ENCODE measurements around the gene STT3A. TPM values are rescaled to one million over a fixed set of nuclear protein-coding genes. Genes with fewer than 3 reads are reported as not detected.

Gene STT3A
- total and polyA plus RNA-seq, 4 donors = 86.9 to 95.7 (median 94.9) TPM

DNA sequence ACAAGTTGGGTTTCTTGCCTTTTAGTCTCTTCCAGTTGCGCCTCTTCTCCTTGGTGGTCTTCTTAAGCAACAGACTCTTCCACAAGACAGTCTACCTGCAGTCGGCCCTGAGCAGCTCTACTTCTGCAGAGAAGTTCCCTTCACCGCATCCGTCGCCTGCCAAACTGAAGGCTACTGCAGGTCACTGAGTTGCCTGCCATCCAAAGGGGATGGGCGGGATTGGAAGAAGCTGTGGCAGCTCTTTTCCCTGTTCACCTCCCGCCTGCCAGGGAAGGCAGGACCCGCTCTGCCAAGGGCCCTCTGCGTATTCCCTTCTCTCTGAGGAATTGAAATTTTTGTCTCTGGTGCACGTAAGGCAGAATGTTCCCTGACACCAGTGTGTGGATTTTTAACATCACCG, 9.2 kb upstream of the STT3A start:
- peaks cover 49% of the 10 kb centered on the region for H3K36me3 ChIP-seq (ENCODE audit: control insufficient read depth, insufficient read depth, low read length)
- H3K27me3 ChIP-seq (ENCODE audit: control insufficient read depth, insufficient read depth, low read length) = no peaks in the 10 kb centered on the region

DNA sequence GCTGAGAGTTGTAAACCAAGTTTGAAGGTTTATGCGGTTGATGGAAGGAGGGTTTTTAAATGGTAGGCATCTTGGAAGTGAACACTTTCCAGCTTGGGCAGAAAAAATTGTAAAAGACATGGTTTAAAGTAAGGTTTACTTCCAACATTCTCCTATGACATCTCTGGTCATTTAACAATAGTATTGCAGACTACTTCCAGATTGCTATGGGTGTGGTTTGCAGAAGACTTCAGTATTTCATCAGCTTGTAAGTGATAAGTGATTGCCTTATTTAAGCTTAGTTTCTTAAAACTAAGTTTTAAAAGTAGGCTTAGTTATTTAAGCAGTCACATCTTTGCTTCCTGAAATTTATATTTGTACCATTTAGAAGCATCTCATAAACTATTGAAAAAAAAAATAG, 7.2 kb upstream of the STT3A start:
- Histone ChIP-seq H3K4me3 (ENCODE audit: low read depth, low read length) (no peak overlapping the region), H3K27me3 (ENCODE audit: control insufficient read depth, insufficient read depth, low read length) (no peaks in the 10 kb centered on the region), H3K27ac (ENCODE audit: low read depth, low read length) (no peak overlapping the region), H3K36me3 (ENCODE audit: control insufficient read depth, insufficient read depth, low read length) (peaks cover 31% of the 10 kb centered on the region), H3K9me3 (ENCODE audit: control insufficient read depth, insufficient read depth, low read length) (no peaks in the 10 kb centered on the region), H3K4me1 (ENCODE audit: control insufficient read depth, insufficient read depth, low read length) (no peaks in the 10 kb centered on the region)
- no peak for DNase-seq (ENCODE audit: low read depth in 4 of 6, low spot score in 6 of 6)
- no CpG with 5 or more reads among the region's 1 CpG for WGBS (ENCODE audit: insufficient coverage)

More for the DNA sequence above, 9.2 kb upstream of the STT3A start:
- Histone ChIP-seq H3K27ac (ENCODE audit: low read depth, low read length) (no peak overlapping the region), H3K4me3 (ENCODE audit: low read depth, low read length) (no peak overlapping the region), H3K4me1 (ENCODE audit: control insufficient read depth, insufficient read depth, low read length) (no peaks in the 10 kb centered on the region), H3K9me3 (ENCODE audit: control insufficient read depth, insufficient read depth, low read length) (no peaks in the 10 kb centered on the region)
- no peak for DNase-seq (ENCODE audit: low read depth in 4 of 6, low spot score in 6 of 6)
- 95% methylated on average over 10 of the region's 11 CpGs for WGBS (ENCODE audit: insufficient coverage)

DNA sequence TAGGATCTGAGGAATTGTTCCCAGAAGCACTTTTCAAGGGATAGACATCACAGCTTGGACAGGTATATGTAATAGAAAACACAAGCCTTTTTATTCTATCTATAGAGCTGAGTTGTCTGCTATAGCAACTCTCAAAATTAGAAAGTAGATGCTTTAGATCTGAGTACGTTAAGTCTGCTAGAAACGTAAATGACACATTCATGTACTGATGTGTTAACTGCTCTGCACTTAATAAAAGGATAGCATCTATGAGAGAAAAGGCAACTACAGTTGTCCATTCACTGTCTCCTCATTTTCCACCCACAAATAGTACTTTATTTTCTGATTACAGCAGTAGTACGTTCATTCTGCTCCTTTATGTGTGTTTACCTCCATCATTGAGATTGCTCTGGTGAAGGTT, 6.0 kb upstream of the STT3A start:
- WGBS (ENCODE audit: insufficient coverage) = no CpG with 5 or more reads among the region's 3 CpGs
- H3K4me3 ChIP-seq (ENCODE audit: low read depth, low read length) = no peak overlapping the region
- no peaks in the 10 kb centered on the region for H3K9me3 ChIP-seq (ENCODE audit: control insufficient read depth, insufficient read depth, low read length)
- H3K27me3 ChIP-seq (ENCODE audit: control insufficient read depth, insufficient read depth, low read length) = no peaks in the 10 kb centered on the region
- DNase-seq (ENCODE audit: low read depth in 4 of 6, low spot score in 6 of 6) = no peak
- no peak overlapping the region for H3K27ac ChIP-seq (ENCODE audit: low read depth, low read length)
- H3K4me1 ChIP-seq (ENCODE audit: control insufficient read depth, insufficient read depth, low read length) = peaks cover 6% of the 10 kb centered on the region
- peaks cover 24% of the 10 kb centered on the region for H3K36me3 ChIP-seq (ENCODE audit: control insufficient read depth, insufficient read depth, low read length)

DNA sequence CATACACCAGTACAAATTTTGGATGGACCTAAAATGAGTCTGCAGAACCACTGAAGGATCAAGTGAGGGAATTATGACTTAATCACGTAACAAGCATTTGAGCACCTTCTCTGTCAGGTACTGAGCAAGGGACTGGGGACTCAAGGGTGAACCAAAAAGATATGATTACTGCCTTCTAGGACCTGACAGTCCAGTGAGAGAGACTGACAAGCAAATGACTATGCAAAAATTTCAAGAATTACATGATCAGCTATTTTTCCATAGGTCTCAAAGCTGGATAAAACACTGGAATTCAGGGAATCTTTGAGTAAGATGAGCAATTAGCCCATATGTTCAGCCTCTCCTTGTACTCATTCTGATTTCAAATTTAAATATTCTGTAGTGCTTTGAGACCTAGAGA, 5.2 kb upstream of the STT3A start:
- H3K4me1 ChIP-seq (ENCODE audit: control insufficient read depth, insufficient read depth, low read length) = peaks cover 9% of the 10 kb centered on the region
- no peak for DNase-seq (ENCODE audit: low read depth in 4 of 6, low spot score in 6 of 6)
- H3K36me3 ChIP-seq (ENCODE audit: control insufficient read depth, insufficient read depth, low read length) = peaks cover 19% of the 10 kb centered on the region
- H3K27me3 ChIP-seq (ENCODE audit: control insufficient read depth, insufficient read depth, low read length) = no peaks in the 10 kb centered on the region
- H3K27ac ChIP-seq (ENCODE audit: low read depth, low read length) = no peak overlapping the region
- no peaks in the 10 kb centered on the region for H3K9me3 ChIP-seq (ENCODE audit: control insufficient read depth, insufficient read depth, low read length)
- no peak overlapping the region for H3K4me3 ChIP-seq (ENCODE audit: low read depth, low read length)
- WGBS (ENCODE audit: insufficient coverage) = 88% methylated on average over 1 of the region's 1 CpG

DNA sequence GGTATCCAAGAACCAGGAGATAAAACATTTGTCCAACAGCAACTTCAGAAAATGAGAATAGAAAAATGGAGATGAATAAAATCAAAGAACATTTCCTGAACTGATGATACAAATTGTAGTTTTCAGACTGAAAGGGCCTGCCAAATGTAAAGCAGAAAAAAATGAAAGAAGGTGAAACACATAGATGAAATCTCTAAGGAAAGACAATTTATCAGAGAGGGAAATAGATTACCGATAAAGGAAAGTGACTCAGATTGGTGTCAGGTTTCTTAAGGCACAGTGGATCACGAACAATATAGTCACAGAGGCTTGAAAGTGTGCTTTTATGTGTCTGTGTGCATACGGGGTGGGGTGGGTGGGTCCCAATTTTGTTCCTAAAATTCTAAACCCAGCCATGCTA, 4.1 kb upstream of the STT3A start:
- no peak for DNase-seq (ENCODE audit: low read depth in 4 of 6, low spot score in 6 of 6)
- Histone ChIP-seq H3K27ac (ENCODE audit: low read depth, low read length) (no peak overlapping the region), H3K9me3 (ENCODE audit: control insufficient read depth, insufficient read depth, low read length) (no peaks in the 10 kb centered on the region), H3K4me1 (ENCODE audit: control insufficient read depth, insufficient read depth, low read length) (peaks cover 12% of the 10 kb centered on the region), H3K36me3 (ENCODE audit: control insufficient read depth, insufficient read depth, low read length) (peaks cover 13% of the 10 kb centered on the region), H3K27me3 (ENCODE audit: control insufficient read depth, insufficient read depth, low read length) (no peaks in the 10 kb centered on the region), H3K4me3 (ENCODE audit: low read depth, low read length) (no peak overlapping the region)
- 75% methylated on average over 1 of the region's 3 CpGs for WGBS (ENCODE audit: insufficient coverage)

GRCh38 chr11:125591649-125592304, 875 bp upstream of the STT3A start:
- Histone ChIP-seq H3K4me3 (ENCODE audit: low read depth, low read length) (peak overlapping the region; percentile 98), H3K27ac (ENCODE audit: low read depth, low read length) (peak overlapping the region; percentile 96), H3K36me3 (ENCODE audit: control insufficient read depth, insufficient read depth, low read length) (no peaks in the 10 kb centered on the region), H3K27me3 (ENCODE audit: control insufficient read depth, insufficient read depth, low read length) (no peaks in the 10 kb centered on the region), H3K4me1 (ENCODE audit: control insufficient read depth, insufficient read depth, low read length) (peaks cover 17% of the 10 kb centered on the region), H3K9me3 (ENCODE audit: control insufficient read depth, insufficient read depth, low read length) (no peaks in the 10 kb centered on the region)
- WGBS (ENCODE audit: insufficient coverage) = 6% methylated on average over 21 of the region's 30 CpGs
- DNase-seq (ENCODE audit: low read depth in 4 of 6, low spot score in 6 of 6) = no peak

GRCh38 chr11:125593114-125593820, 615 bp downstream of the STT3A start:
- Histone ChIP-seq H3K9me3 (ENCODE audit: control insufficient read depth, insufficient read depth, low read length) (no peaks in the 10 kb centered on the region), H3K27me3 (ENCODE audit: control insufficient read depth, insufficient read depth, low read length) (no peaks in the 10 kb centered on the region), H3K4me1 (ENCODE audit: control insufficient read depth, insufficient read depth, low read length) (peaks cover 17% of the 10 kb centered on the region), H3K36me3 (ENCODE audit: control insufficient read depth, insufficient read depth, low read length) (no peaks in the 10 kb centered on the region), H3K27ac (ENCODE audit: low read depth, low read length) (peak overlapping the region; percentile 89), H3K4me3 (ENCODE audit: low read depth, low read length) (peak overlapping the region; percentile 98)
- DNase-seq (ENCODE audit: low read depth in 4 of 6, low spot score in 6 of 6) = peak in 1 of 6 donors; percentile 1
- WGBS (ENCODE audit: insufficient coverage) = 0% methylated on average over 11 of the region's 18 CpGs

- WGBS (ENCODE audit: insufficient coverage) = no CpG with 5 or more reads among the region's 3 CpGs
These were observed 2.3 kb downstream of the STT3A start for GRCh38 chr11:125594958-125595357.

DNA sequence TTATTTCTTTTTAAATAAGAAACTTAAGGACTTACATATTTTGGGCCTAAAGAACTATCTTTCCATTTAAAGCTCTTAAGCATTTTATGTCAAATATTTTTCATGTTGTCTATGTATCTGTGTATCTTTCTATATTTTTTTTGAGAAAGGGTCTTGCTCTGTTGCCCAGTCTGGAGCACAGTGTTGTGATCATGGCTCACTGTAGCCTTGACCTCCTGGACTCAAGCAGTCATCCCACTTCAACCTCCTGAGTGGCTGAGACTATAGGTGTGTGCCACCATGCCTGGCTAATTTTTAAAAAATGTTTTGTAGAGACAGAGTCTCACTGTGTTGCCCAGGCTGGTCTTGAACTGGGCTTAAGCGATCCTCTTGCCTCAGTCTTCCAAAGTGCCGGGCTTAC, 8.0 kb downstream of the STT3A start:
- Histone ChIP-seq H3K27ac (ENCODE audit: low read depth, low read length) (no peak overlapping the region), H3K36me3 (ENCODE audit: control insufficient read depth, insufficient read depth, low read length) (peaks cover 42% of the 10 kb centered on the region), H3K9me3 (ENCODE audit: control insufficient read depth, insufficient read depth, low read length) (no peaks in the 10 kb centered on the region), H3K4me3 (ENCODE audit: low read depth, low read length) (no peak overlapping the region), H3K27me3 (ENCODE audit: control insufficient read depth, insufficient read depth, low read length) (no peaks in the 10 kb centered on the region), H3K4me1 (ENCODE audit: control insufficient read depth, insufficient read depth, low read length) (no peaks in the 10 kb centered on the region)
- 100% methylated on average over 2 of the region's 2 CpGs for WGBS (ENCODE audit: insufficient coverage)
- DNase-seq (ENCODE audit: low read depth in 4 of 6, low spot score in 6 of 6) = no peak

More at GRCh38 chr11:125594958-125595357, 2.3 kb downstream of the STT3A start:
- H3K27ac ChIP-seq (ENCODE audit: low read depth, low read length) = no peak overlapping the region
- H3K4me3 ChIP-seq (ENCODE audit: low read depth, low read length) = no peak overlapping the region
- no peaks in the 10 kb centered on the region for H3K9me3 ChIP-seq (ENCODE audit: control insufficient read depth, insufficient read depth, low read length)
- H3K27me3 ChIP-seq (ENCODE audit: control insufficient read depth, insufficient read depth, low read length) = no peaks in the 10 kb centered on the region
- peaks cover 17% of the 10 kb centered on the region for H3K4me1 ChIP-seq (ENCODE audit: control insufficient read depth, insufficient read depth, low read length)
- no peak for DNase-seq (ENCODE audit: low read depth in 4 of 6, low spot score in 6 of 6)
- H3K36me3 ChIP-seq (ENCODE audit: control insufficient read depth, insufficient read depth, low read length) = peaks cover 10% of the 10 kb centered on the region

DNA sequence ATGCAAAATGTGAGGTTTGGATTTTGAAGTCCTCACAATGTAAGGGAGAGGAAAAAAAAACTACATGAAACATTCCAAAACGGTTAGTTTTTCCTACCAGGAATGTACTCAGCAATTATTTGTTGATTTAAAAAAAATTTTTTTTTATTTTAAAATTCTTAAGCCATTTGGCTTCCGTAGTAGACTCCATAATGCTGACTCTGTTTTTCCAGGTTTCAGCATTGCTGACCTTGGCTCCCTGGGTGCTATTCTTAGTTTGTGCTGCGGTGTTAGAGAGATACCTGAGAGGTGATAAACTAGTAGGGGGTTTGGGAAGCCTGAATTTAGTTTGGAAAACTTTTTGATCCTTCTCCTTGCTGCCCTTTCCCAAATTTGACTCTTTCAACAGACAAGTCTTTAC, 10.6 kb downstream of the STT3A start:
- H3K9me3 ChIP-seq (ENCODE audit: control insufficient read depth, insufficient read depth, low read length) = no peaks in the 10 kb centered on the region
- H3K36me3 ChIP-seq (ENCODE audit: control insufficient read depth, insufficient read depth, low read length) = peaks cover 46% of the 10 kb centered on the region
- no peaks in the 10 kb centered on the region for H3K4me1 ChIP-seq (ENCODE audit: control insufficient read depth, insufficient read depth, low read length)
- H3K27ac ChIP-seq (ENCODE audit: low read depth, low read length) = no peak overlapping the region
- no peaks in the 10 kb centered on the region for H3K27me3 ChIP-seq (ENCODE audit: control insufficient read depth, insufficient read depth, low read length)
- 100% methylated on average over 1 of the region's 3 CpGs for WGBS (ENCODE audit: insufficient coverage)
- DNase-seq (ENCODE audit: low read depth in 4 of 6, low spot score in 6 of 6) = peak in 1 of 6 donors; percentile 4
- H3K4me3 ChIP-seq (ENCODE audit: low read depth, low read length) = no peak overlapping the region
